OCI-LY1 (cell line): ENCODE measurements around the gene CRYBB1.
"Not testable (repeated sequence)": the region's sequence is repeated elsewhere in the genome, so short reads cannot be mapped to it uniquely, and the experiment has no call there.

ENCODE experiments used
- H2AFZ ChIP-seq: fragments of 200-600 bp; sonication (generic), shearing (Covaris generic); 2 replicates; pipeline ENCODE4 v1.6.0; 2014; ENCODE audit warnings: antibody characterized with exemption, mild to moderate bottlenecking, low read length
- H3F3A ChIP-seq: fragments of 200-600 bp; sonication (generic), shearing (Covaris generic); 2 replicates; pipeline ENCODE4 v1.6.0; 2014; ENCODE audit warnings: mild to moderate bottlenecking, antibody characterized with exemption, low read length, moderate library complexity; ENCODE audit not compliant: insufficient read depth
- H3K27ac ChIP-seq: fragments of 200-600 bp; sonication (generic); 2 replicates; pipeline ENCODE4 v1.5.1; 2014; ENCODE audit warnings: low read length, mixed run types, mild to moderate bottlenecking, low read depth; ENCODE audit not compliant: poor library complexity, severe bottlenecking
- H3K27me3 ChIP-seq: fragments of 200-600 bp; sonication (generic); 2 replicates; pipeline ENCODE4 v1.6.0; 2014; ENCODE audit warnings: antibody characterized with exemption, mild to moderate bottlenecking, low read length, moderate library complexity; ENCODE audit not compliant: insufficient read depth
- H3K36me3 ChIP-seq: fragments of 200-600 bp; sonication (generic); 2 replicates; pipeline ENCODE4 v1.6.1; 2014; ENCODE audit warnings: mild to moderate bottlenecking, antibody characterized with exemption, low read length, moderate library complexity, mixed read lengths; ENCODE audit not compliant: insufficient read depth
- H3K4me1 ChIP-seq: fragments of 200-600 bp; sonication (generic); 2 replicates; pipeline ENCODE4 v1.5.1; 2014; ENCODE audit warnings: mild to moderate bottlenecking, low read length, moderate library complexity; ENCODE audit not compliant: insufficient read depth, severe bottlenecking
- H3K4me2 ChIP-seq: fragments of 200-600 bp; sonication (generic), shearing (Covaris generic); 2 replicates; pipeline ENCODE4 v1.6.1; 2014; ENCODE audit warnings: low read length
- H3K4me3 ChIP-seq: fragments of 200-600 bp; sonication (generic); 2 replicates; pipeline ENCODE4 v1.5.1; 2014; ENCODE audit warnings: low read length, low read depth, mild to moderate bottlenecking, mixed read lengths; ENCODE audit not compliant: poor library complexity, severe bottlenecking
- H3K79me2 ChIP-seq: fragments of 200-600 bp; shearing (Covaris generic); 2 replicates; pipeline ENCODE4 v1.6.1; 2016; ENCODE audit warnings: mixed run types, low read length, mixed read lengths; ENCODE audit not compliant: insufficient read depth
- H3K9ac ChIP-seq: fragments of 200-600 bp; sonication (generic), shearing (Covaris generic); 2 replicates; pipeline ENCODE4 v1.6.1; 2014; ENCODE audit warnings: mild to moderate bottlenecking, low read length, mixed read lengths
- H3K9me2 ChIP-seq: fragments of 200-600 bp; sonication (generic), shearing (Covaris generic); 2 replicates; pipeline ENCODE4 v1.6.1; 2014; ENCODE audit warnings: low read depth, mild to moderate bottlenecking, low read length, mixed read lengths
- H3K9me3 ChIP-seq: fragments of 200-600 bp; shearing (Covaris generic); 2 replicates; pipeline ENCODE4 v1.6.1; 2014; ENCODE audit warnings: low read length, mixed read lengths
- H4K20me1 ChIP-seq: fragments of 200-600 bp; sonication (generic), shearing (Covaris generic); 2 replicates; pipeline ENCODE4 v1.6.0; 2016; ENCODE audit warnings: mild to moderate bottlenecking, low read length; ENCODE audit not compliant: insufficient read depth
- EZH2 ChIP-seq: fragments of 200-600 bp; sonication (generic), shearing (Covaris generic); IDR thresholded peaks from 2 replicates; pipeline ENCODE4 v1.8.0; 2017; ENCODE audit warnings: borderline replicate concordance, mixed run types, mild to moderate bottlenecking, antibody characterized with exemption, low read length, moderate library complexity, mixed read lengths
- TF ChIP-seq, protein P1 (sequence below): fragments of 200-600 bp; sonication (generic), shearing (Covaris generic); IDR thresholded peaks from 2 replicates; pipeline ENCODE4 v1.5.1; 2017; ENCODE audit warnings: mild to moderate bottlenecking, antibody characterized with exemption, low read length, moderate library complexity, mixed read lengths

CRYBB1 gene

DNA sequence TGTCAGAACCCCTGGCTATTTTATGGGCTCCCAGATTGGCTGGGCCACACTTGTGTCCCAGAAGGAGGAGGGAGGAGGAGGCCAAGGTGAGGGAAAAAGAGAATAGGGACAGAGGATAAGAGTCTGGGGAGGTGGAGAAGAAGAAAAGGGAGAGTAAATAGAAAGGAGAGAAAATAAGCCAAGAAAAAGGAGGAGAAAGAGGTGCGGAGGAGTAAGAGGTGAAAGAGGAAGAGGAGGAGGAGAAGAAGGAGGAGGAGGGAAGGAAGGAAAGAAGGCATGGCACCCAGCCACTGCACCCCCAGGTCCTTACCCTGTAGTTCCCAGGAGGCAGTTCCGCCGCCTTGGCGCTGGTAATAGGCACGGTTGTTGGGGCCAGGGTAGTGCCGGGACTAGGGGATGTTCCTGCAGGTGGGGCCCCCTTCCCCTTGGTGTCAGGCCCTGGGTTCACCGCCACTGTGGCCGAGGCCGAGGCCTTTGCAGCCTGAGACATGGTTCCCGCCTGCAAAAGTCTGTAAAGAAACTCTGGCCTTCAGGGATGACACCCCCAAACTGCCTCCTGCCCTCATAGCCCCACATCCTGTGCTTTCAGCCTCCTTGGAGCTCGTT lies 1.9 kb downstream of the CRYBB1 start:
- Histone ChIP-seq H3F3A (no peaks in the 10 kb centered on the region), H2AFZ (no peak overlapping the region), H3K4me3 (no peak overlapping the region), H3K27ac (no peak overlapping the region), H3K9me2 (no peaks in the 10 kb centered on the region), H3K36me3 (no peaks in the 10 kb centered on the region), H4K20me1 (no peaks in the 10 kb centered on the region), H3K9ac (no peak overlapping the region), H3K27me3 (no peaks in the 10 kb centered on the region), H3K4me2 (no peak overlapping the region), H3K4me1 (peaks cover 25% of the 10 kb centered on the region), H3K9me3 (no peaks in the 10 kb centered on the region), H3K79me2 (no peaks in the 10 kb centered on the region)
- no peak for TF ChIP-seq EZH2
- TF ChIP-seq, protein P1, sequence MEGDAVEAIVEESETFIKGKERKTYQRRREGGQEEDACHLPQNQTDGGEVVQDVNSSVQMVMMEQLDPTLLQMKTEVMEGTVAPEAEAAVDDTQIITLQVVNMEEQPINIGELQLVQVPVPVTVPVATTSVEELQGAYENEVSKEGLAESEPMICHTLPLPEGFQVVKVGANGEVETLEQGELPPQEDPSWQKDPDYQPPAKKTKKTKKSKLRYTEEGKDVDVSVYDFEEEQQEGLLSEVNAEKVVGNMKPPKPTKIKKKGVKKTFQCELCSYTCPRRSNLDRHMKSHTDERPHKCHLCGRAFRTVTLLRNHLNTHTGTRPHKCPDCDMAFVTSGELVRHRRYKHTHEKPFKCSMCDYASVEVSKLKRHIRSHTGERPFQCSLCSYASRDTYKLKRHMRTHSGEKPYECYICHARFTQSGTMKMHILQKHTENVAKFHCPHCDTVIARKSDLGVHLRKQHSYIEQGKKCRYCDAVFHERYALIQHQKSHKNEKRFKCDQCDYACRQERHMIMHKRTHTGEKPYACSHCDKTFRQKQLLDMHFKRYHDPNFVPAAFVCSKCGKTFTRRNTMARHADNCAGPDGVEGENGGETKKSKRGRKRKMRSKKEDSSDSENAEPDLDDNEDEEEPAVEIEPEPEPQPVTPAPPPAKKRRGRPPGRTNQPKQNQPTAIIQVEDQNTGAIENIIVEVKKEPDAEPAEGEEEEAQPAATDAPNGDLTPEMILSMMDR: no peak

- Histone ChIP-seq H3K4me3 (no peak overlapping the region), H3K9me3 (no peaks in the 10 kb centered on the region), H2AFZ (no peak overlapping the region), H3K4me1 (peaks cover 33% of the 10 kb centered on the region), H3K27ac (no peak overlapping the region), H4K20me1 (no peaks in the 10 kb centered on the region), H3K9ac (no peak overlapping the region), H3K79me2 (no peaks in the 10 kb centered on the region), H3K9me2 (no peaks in the 10 kb centered on the region), H3K27me3 (no peaks in the 10 kb centered on the region), H3F3A (no peaks in the 10 kb centered on the region), H3K36me3 (no peaks in the 10 kb centered on the region), H3K4me2 (peak overlapping the region; percentile 26; the same call in 1 of the 2 replicates)
- TF ChIP-seq, protein P1: no peak
- TF ChIP-seq EZH2: no peak
These were observed 2.7 kb downstream of the CRYBB1 start for GRCh38 chr22:26615149-26615548.

DNA sequence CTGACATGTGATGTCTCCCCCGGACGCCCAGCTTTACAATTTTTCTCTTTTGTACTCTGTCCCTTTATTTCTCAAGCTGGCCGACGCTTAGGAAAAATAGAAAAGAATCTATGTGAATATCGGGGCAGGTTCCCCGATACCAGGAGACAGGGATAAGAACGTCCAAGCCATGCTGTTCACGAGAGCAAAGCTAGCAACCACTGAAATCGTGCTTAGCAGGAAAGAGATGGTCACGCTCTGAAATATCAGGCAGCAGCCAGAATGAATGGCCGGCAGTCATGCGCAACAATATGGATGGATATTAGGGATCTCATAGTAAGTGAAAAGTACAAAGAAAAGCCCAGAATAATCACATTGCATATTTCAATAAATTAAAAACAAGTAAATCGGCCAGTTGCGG lies 3.5 kb downstream of the CRYBB1 start:
- no peaks in the 10 kb centered on the region for H3K9me2 ChIP-seq
- H3K4me1 ChIP-seq: peaks cover 36% of the 10 kb centered on the region
- H3K4me2 ChIP-seq: no peak overlapping the region
- no peak for TF ChIP-seq EZH2
- TF ChIP-seq, protein P1: no peak
- no peaks in the 10 kb centered on the region for H3K27me3 ChIP-seq
- H3K79me2 ChIP-seq: no peaks in the 10 kb centered on the region
- H3K36me3 ChIP-seq: no peaks in the 10 kb centered on the region
- H2AFZ ChIP-seq: no peak overlapping the region
- H4K20me1 ChIP-seq: no peaks in the 10 kb centered on the region
- no peak overlapping the region for H3K27ac ChIP-seq
- no peak overlapping the region for H3K4me3 ChIP-seq
- H3F3A ChIP-seq: no peaks in the 10 kb centered on the region
- H3K9me3 ChIP-seq: no peaks in the 10 kb centered on the region
- H3K9ac ChIP-seq: no peak overlapping the region

DNA sequence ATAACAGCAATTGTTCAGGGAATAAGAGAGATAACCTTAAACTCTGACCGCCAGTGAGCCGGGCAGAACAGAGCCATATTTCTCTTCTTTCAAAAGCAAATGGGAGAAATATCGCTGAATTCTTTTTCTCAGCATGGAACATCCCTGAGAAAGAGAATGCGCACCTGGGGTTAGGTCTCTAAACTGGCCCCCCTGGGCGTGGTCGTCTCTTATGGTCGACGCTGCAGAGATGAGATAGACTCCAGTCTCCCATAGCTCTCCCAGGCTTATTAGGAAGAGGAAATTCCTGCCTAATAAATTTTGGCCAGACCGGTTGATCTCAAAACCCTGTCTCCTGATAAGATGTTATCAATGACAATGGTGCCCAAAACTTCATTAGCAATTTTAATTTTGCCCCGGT lies 4.1 kb downstream of the CRYBB1 start:
- H3F3A ChIP-seq, H3K9me2 ChIP-seq, H3K9ac ChIP-seq, H3K27me3 ChIP-seq, H3K27ac ChIP-seq, H3K4me2 ChIP-seq, H3K4me3 ChIP-seq, H3K9me3 ChIP-seq, H3K79me2 ChIP-seq, H3K36me3 ChIP-seq, H4K20me1 ChIP-seq, H2AFZ ChIP-seq: not testable (repeated sequence)
- H3K4me1 ChIP-seq: peaks cover 36% of the 10 kb centered on the region
